ENCODE results near the gene LASP1NB.

The LASP1NB gene

DNA sequence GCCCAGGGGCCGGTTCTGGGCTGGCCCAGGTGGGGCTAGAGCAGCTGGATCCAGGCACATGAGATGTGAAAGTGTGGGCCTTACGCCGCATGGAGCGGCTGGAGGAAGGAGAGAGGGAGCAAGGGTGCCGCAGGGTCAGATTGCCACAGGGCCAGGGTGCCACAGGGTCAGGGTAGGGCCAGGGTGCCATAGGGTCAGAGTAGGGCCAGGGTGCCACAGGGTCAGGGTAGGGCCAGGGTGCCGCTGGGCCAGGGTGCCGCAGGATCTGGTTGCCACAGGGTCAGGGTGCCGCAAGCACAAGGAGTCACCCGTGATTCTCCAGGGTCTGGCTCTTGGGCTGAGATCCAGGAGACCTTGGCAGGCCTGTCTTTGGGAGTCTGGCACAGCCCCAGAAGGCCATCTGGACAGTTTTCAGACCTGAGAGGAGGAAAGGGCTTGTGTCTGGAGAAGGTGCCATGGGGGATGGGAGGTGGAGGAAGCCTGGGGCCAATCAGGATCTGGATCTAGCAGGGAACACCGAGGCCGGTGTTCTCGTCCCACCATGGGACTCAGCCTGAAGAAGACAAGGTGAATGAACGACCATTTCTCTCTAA lies 13.1 kb upstream of the LASP1NB start:
- Mint-ChIP-seq H3K36me3 (ENCODE audit: low read depth) (peaks cover 24% of the 10 kb centered on the region), H3K4me1 (peaks cover 6% of the 10 kb centered on the region), H3K9me3 (no peaks in the 10 kb centered on the region), H3K4me3 (no peak overlapping the region), H3K27me3 (ENCODE audit: low read depth) (no peaks in the 10 kb centered on the region), H3K27ac (no peak overlapping the region)
- TF ChIP-seq, protein P1, sequence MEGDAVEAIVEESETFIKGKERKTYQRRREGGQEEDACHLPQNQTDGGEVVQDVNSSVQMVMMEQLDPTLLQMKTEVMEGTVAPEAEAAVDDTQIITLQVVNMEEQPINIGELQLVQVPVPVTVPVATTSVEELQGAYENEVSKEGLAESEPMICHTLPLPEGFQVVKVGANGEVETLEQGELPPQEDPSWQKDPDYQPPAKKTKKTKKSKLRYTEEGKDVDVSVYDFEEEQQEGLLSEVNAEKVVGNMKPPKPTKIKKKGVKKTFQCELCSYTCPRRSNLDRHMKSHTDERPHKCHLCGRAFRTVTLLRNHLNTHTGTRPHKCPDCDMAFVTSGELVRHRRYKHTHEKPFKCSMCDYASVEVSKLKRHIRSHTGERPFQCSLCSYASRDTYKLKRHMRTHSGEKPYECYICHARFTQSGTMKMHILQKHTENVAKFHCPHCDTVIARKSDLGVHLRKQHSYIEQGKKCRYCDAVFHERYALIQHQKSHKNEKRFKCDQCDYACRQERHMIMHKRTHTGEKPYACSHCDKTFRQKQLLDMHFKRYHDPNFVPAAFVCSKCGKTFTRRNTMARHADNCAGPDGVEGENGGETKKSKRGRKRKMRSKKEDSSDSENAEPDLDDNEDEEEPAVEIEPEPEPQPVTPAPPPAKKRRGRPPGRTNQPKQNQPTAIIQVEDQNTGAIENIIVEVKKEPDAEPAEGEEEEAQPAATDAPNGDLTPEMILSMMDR (IDR thresholded peaks at IDR 0.05; ENCODE audit: unreplicated experiment in 3 of 3): no peak

DNA sequence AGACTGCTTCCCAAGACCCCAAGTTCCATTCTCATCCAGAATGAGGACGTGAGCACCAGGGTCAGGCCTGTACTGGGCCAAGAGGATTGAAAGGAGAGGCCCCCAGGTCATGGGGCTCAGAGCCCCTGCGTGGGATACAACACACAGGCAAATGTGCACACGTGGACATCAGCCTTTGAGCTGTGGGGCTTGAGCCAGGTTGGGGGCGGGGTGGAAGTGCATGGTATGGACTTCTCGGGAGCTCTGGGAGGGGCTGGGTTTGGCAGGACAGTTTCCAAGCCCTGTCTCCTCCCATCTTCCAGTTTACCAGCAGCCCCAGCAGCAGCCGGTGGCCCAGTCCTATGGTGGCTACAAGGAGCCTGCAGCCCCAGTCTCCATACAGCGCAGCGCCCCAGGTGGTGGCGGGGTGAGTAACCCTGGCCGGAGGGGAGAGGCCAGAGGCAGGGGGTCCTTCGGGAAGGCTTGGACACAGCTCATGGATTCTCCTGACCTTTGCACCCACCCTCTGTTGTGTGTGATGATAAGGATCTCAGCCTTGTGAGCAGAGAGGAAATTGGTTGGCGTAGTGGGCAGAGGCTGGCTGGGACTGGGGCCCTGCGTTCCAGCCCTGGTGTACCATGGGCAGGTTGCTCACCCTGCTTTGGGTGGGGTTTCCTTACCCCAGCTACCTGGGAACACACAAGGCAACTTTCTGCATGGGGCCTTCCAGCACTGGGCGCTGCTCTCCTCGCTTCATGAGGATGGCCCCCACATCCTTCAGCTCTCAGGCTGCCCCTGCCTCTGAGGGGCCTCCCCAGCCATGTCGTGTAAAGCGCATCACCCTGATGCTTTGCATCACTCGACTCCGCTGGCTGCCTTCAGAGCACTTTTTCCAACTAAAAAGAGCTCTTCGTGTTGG lies 10.4 kb upstream of the LASP1NB start:
- H3K36me3 Mint-ChIP-seq (ENCODE audit: low read depth): peaks cover 41% of the 10 kb centered on the region
- no peak overlapping the region for H3K4me3 Mint-ChIP-seq
- no peak overlapping the region for H3K27ac Mint-ChIP-seq
- no peaks in the 10 kb centered on the region for H3K9me3 Mint-ChIP-seq
- H3K4me1 Mint-ChIP-seq: no peaks in the 10 kb centered on the region
- TF ChIP-seq, protein P1 (IDR thresholded peaks at IDR 0.05; ENCODE audit: unreplicated experiment in 3 of 3): no peak
- no peaks in the 10 kb centered on the region for H3K27me3 Mint-ChIP-seq (ENCODE audit: low read depth)

DNA sequence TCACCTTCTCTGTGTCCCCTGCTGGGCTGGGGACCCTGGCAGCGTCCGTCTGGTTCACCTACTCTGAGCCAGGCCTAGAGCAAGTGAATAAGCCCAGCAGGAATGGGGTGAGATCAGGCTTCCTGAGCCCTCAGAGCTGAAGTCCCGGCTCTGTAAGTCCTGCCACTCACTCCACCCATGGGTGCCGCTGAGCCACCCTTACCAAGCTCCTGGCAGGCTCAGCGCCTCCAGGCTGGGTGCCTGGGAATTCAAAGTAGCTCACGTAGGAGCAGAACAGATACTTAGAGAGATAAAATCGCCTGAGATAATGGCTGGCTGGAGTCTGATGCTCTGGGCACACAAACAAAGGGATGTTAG lies 9.8 kb upstream of the LASP1NB start:
- TF ChIP-seq, protein P1 (IDR thresholded peaks at IDR 0.05; ENCODE audit: unreplicated experiment in 3 of 3): no peak
- H3K27me3 Mint-ChIP-seq (ENCODE audit: low read depth): no peaks in the 10 kb centered on the region
- no peak overlapping the region for H3K27ac Mint-ChIP-seq
- H3K4me3 Mint-ChIP-seq: no peak overlapping the region
- peaks cover 4% of the 10 kb centered on the region for H3K4me1 Mint-ChIP-seq
- no peaks in the 10 kb centered on the region for H3K9me3 Mint-ChIP-seq
- H3K36me3 Mint-ChIP-seq (ENCODE audit: low read depth): peaks cover 45% of the 10 kb centered on the region

GRCh38 chr17:38916771-38917170 lies 8.6 kb upstream of the LASP1NB start:
- Mint-ChIP-seq H3K4me3 (no peak overlapping the region), H3K27ac (peak overlapping the region; percentile 1 to 22 (median 2)), H3K36me3 (ENCODE audit: low read depth) (peaks cover 46% of the 10 kb centered on the region), H3K4me1 (peaks cover 15% of the 10 kb centered on the region), H3K9me3 (no peaks in the 10 kb centered on the region), H3K27me3 (ENCODE audit: low read depth) (no peaks in the 10 kb centered on the region)
- TF ChIP-seq, protein P1 (IDR thresholded peaks at IDR 0.05; ENCODE audit: unreplicated experiment in 3 of 3): no peak

GRCh38 chr17:38917259-38917658 lies 8.2 kb upstream of the LASP1NB start:
- peak overlapping the region; percentile 1 to 22 (median 2) for H3K27ac Mint-ChIP-seq
- TF ChIP-seq, protein P1 (IDR thresholded peaks at IDR 0.05; ENCODE audit: unreplicated experiment in 3 of 3): no peak
- no peaks in the 10 kb centered on the region for H3K9me3 Mint-ChIP-seq
- peaks cover 46% of the 10 kb centered on the region for H3K36me3 Mint-ChIP-seq (ENCODE audit: low read depth)
- H3K4me3 Mint-ChIP-seq: no peak overlapping the region
- no peaks in the 10 kb centered on the region for H3K27me3 Mint-ChIP-seq (ENCODE audit: low read depth)
- peaks cover 20% of the 10 kb centered on the region for H3K4me1 Mint-ChIP-seq
